Tongue (tissue), 2 donors: ENCODE measurements around the gene B3GALT4. TPM values are rescaled to one million over a fixed set of nuclear protein-coding genes. Genes with fewer than 3 reads are reported as not detected.

ENCODE experiments used
- DNase-seq: peaks from one replicate; pipeline ENCODE4 v3.0.0-alpha.2; 2015
- total RNA-seq: library from RNA; depleted of rRNA; stranded (reverse); fragments of >200 nt; gene quantifications from one replicate; pipeline ENCODE4 v1.2.3, GENCODE V29; 2014

The B3GALT4 gene
- total RNA-seq, 1 donor from 2014 or later: 4.6 TPM

GRCh38 chr6:33292996-33293682, 16.2 kb downstream of the B3GALT4 start:
- DNase-seq: no peak

DNA sequence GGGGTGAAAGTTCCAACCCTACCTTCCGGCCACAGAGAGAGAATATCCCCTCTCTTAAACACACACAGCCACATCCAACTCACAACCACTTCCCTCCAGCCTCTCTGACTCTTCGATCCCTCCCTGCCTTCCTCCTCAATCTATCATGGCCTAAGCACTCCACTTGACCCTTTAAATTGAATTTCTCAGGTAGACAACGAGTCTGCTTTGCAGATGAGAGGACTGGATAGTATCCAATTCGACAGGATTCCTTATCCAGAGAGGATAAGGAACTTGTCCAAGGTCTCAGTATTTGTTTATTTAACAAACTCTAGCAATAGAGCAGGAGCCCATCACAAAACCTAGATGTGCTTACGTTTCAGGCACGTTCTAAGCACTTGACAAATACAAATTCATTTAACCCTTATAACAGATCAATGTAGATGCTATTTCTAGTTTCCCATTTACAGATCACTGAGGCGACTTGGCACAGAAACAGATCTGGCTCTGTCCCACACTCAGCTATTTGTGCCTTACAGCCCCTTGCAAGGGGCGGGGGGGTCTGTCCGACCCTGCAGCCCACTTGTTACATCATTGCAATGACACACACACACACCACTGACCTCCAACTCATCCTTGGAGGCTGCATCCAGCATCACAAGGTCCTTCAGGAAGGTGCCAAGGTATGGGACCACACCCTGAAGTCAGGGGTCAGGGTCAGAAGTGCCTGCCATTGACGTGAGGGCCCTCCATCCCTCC, 17.3 kb downstream of the B3GALT4 start:
- DNase-seq: no peak

DNA sequence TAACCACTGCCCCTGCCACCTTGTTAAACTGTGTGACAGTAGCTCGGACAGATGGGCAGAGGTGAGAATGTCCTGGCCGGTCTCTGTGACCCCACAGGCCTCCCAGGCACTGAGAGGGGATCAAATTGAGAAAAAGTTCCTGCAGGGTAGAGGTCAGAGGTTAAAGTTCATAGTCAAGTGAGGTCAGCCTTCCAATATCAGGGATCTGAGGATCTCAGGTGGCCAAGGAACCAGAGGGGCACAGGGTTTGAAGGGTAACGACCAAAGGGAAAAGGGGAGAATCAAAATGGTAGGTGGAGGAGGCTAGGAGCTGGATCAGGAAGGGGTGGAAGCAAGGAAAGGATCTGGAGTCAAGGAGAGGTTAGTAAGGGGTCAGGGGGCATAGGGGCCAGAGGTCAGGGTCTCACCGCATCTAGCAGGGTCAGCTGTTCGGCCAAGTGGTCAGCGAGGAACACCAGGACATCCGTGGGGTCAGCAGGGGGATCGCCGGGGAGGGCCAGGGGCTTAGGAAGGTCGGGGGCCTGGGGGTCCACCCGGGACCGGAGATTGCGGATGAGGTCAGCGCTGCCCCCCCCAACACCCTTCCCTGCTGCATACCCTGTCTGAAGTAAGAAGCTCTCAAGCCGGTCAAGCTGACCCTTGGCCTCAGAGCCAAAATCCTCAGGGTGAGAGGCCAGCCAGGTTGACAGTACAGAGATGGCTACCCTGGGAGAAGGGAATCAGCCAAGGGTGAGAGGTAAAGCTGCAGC, 18.9 kb downstream of the B3GALT4 start:
- DNase-seq: no peak

DNA sequence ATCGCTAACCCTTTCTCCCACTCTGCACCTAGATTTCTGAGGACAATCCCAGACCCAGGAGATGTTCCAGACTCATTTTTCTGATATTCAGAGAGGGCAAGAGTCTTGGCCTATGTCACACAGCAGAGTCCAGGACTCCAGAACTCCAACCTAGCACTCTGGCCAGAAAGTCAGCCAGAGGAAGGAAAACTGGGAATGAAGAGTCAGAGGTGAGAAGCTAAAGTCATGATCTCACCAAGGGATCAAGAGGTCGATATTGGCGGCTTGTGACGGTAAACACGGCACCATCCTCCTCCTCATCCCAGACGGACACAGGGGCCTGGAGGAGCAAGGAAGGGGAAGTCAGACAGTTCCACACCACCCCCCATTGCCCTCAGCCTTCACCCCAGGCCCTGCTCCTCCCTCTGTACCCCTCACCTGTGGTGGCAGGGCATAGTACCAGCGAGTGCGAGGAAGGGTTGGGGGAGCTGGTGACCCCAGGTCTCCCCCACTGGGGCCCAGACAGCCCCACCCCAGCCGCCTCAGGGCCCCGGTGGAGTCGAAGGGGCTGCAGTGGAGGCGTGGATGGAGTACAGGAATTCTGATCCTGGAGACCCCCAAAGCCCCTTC, 20.0 kb downstream of the B3GALT4 start:
- DNase-seq: no peak

GRCh38 chr6:33297406-33297955, 20.6 kb downstream of the B3GALT4 start:
- DNase-seq: peak; percentile 50

- peak; percentile 90 for DNase-seq
These were observed 21.2 kb downstream of the B3GALT4 start for GRCh38 chr6:33297956-33298772.

GRCh38 chr6:33298773-33299236, 21.9 kb downstream of the B3GALT4 start, which contains the start of gene RGL2:
RGL2 (minus strand) TSS chr6:33298942; CDS start chr6:33298610, 332 bp downstream.
- peak; percentile 85 for DNase-seq

GRCh38 chr6:33299237-33299944, 22.5 kb downstream of the B3GALT4 start:
- peak; percentile 97 for DNase-seq

DNA sequence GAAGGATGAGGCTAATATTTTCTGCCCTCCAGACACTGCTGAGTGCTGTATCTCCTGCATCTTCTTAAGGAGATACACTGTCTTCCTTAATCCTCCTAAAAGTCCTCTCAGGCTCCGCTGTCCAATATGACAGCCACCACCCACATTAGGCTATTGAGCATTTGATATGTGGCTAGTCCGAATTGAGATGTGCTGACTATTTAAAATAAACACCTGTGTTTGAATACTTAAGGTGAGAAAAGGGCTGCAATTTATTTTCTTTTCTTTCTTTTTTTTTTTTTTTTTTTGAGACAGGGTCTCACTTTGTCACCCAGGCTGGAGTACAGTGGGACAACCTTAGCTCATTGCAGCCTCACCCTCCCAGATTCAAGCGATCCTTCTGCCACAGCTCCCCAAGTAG, 25.0 kb downstream of the B3GALT4 start:
- no peak for DNase-seq

GRCh38 chr6:33304216-33304615, 27.3 kb downstream of the B3GALT4 start:
- no peak for DNase-seq

DNA sequence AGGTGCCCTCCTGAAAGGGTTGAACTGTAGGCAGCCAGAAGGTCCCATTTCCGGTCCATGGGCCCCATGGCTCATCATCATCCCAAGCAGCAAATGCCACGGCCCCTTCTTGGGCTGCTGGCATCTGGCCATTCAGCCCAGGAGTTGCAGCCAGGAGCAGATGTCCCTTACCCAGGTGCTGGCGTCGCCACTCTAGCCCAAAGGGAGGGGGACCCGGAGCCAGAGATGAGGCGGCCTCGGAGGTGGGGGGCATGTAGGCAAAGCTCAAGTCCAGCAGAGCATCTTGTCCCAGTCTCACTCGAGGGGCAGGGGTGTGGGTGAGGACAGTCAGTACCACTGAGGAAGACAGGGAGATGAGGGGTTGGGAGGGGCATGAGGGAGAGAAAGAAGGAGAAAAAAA, 28.1 kb downstream of the B3GALT4 start:
- no peak for DNase-seq

- no peak for DNase-seq
These were observed 29.4 kb downstream of the B3GALT4 start for GRCh38 chr6:33306356-33306755.

- DNase-seq: peak; percentile 75
These were observed 35.6 kb downstream of the B3GALT4 start for GRCh38 chr6:33312361-33313104.

GRCh38 chr6:33313105-33313708, 36.3 kb downstream of the B3GALT4 start:
- peak; percentile 56 for DNase-seq

DNA sequence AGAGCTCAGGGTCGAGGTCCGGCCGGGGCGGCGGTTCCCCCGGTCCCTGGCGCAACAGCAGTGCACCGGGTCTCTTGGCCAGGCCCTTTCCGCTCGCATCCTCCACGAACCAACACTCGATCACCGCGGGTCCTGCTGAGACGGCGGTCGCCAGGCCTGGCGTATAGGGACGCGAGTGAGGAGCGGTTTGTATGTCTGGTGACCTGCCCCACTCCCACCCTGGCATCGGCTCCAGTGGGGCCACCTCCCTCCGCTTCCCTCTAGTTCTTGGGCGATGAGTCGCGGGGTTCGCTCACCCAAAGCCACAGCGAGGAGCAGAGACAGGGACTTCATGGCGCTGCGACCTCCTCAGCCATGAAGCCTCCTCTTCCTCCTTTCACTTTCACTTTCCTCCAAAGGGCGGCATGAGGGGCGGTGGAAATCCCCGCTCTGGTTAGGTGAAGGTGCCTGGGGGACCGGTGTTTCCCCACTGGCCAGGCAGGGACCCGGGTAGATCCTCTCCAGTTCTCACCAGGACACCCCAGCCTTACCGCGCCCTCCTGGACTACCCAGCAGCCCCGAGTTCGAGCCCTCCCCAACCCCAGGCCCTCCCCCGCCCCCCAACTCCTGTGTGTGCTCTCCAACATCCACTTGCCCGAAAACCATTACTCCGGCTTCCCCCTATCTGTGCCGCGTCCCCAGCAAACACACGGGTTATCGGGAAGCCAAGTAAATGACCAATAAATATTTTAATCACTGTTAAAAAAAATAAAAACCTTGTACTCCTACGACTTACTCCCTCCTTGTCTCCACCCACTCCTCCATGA, 37.0 kb downstream of the B3GALT4 start, which contains the start of gene TAPBP:
TSS of gene TAPBP (minus strand) at position 370 of the 806 bp plus-strand sequence. CDS start at position 333, 37 bp downstream.
- DNase-seq: peak; percentile 78

GRCh38 chr6:33314515-33314942, 37.6 kb downstream of the B3GALT4 start:
- DNase-seq: peak; percentile 74

GRCh38 chr6:33314943-33315792, 38.2 kb downstream of the B3GALT4 start:
- DNase-seq: peak; percentile 22
